GM23338 (cell line): ENCODE results near the gene TWIST2. TPM values are rescaled to one million over a fixed set of nuclear protein-coding genes. Genes with fewer than 3 reads are reported as not detected.

Source experiments
- ATAC-seq: fragments of 200-7000 bp; cut with Tn5 transposase; 3 replicates; pipeline ENCODE4 v1.9.1; 2020
- DNase-seq: peaks from one replicate; pipeline ENCODE4 v3.0.0-alpha.2; 2015; ENCODE audit warnings: low spot score
- H2AFZ ChIP-seq: fragments of 200-600 bp; sonication (generic); 2 replicates; pipeline ENCODE4 v1.8.0; 2016; ENCODE audit warnings: antibody characterized with exemption, mild to moderate bottlenecking, moderate library complexity
- H3F3A ChIP-seq: fragments of 200-600 bp; sonication (generic); replicated peaks from 2 replicates; pipeline ENCODE4 v1.8.0; 2017; ENCODE audit warnings: antibody characterized with exemption, mixed run types, low read depth
- H3K27ac ChIP-seq: fragments of 200-600 bp; sonication (generic); 2 replicates; pipeline ENCODE4 v1.6.1; 2016; ENCODE audit warnings: low read depth
- H3K27me3 ChIP-seq: fragments of 200-600 bp; sonication (generic); 2 replicates; pipeline ENCODE4 v1.8.0; 2016; ENCODE audit warnings: mild to moderate bottlenecking, mixed run types, moderate library complexity; ENCODE audit not compliant: insufficient read depth
- H3K36me3 ChIP-seq: fragments of 200-600 bp; sonication (generic); 2 replicates; pipeline ENCODE4 v1.8.0; 2016; ENCODE audit warnings: mild to moderate bottlenecking; ENCODE audit not compliant: insufficient read depth
- H3K4me1 ChIP-seq: fragments of 200-600 bp; sonication (generic); 2 replicates; pipeline ENCODE4 v1.8.0; 2016; ENCODE audit warnings: mild to moderate bottlenecking, moderate library complexity; ENCODE audit not compliant: insufficient read depth
- H3K4me2 ChIP-seq: fragments of 200-600 bp; sonication (generic); 2 replicates; pipeline ENCODE4 v1.7.1; 2017; ENCODE audit warnings: mixed run types
- H3K4me3 ChIP-seq: fragments of 200-600 bp; sonication (generic); 2 replicates; pipeline ENCODE4 v1.6.1; 2016; ENCODE audit warnings: mixed run types
- H3K79me2 ChIP-seq: fragments of 200-600 bp; sonication (generic); replicated peaks from 2 replicates; pipeline ENCODE4 v1.8.0; 2017; ENCODE audit warnings: mild to moderate bottlenecking; ENCODE audit not compliant: insufficient read depth
- H3K9me2 ChIP-seq: fragments of 200-600 bp; sonication (generic); 2 replicates; pipeline ENCODE4 v1.8.0; 2017; ENCODE audit not compliant: insufficient read depth
- H4K20me1 ChIP-seq: fragments of 200-600 bp; sonication (generic); replicated peaks from 2 replicates; pipeline ENCODE4 v1.8.0; 2017; ENCODE audit warnings: mild to moderate bottlenecking; ENCODE audit not compliant: insufficient read depth
- H3K27ac Mint-ChIP-seq: 2 replicates; pipeline ENCODE4 v1.8.0; 2020; ENCODE audit warnings: inconsistent platforms, mild to moderate bottlenecking, moderate library complexity, mixed read lengths
- H3K27me3 Mint-ChIP-seq: 3 replicates; pipeline ENCODE4 v1.8.0; 2022; ENCODE audit warnings: low read depth, mild to moderate bottlenecking, moderate library complexity, mixed read lengths, inconsistent platforms; ENCODE audit not compliant: insufficient read depth, poor library complexity
- H3K36me3 Mint-ChIP-seq: 3 replicates; pipeline ENCODE4 v1.8.0; 2021; ENCODE audit warnings: low read depth, mild to moderate bottlenecking, inconsistent platforms, moderate library complexity, mixed read lengths
- H3K4me1 Mint-ChIP-seq: 3 replicates; pipeline ENCODE4 v1.8.0; 2020; ENCODE audit warnings: mild to moderate bottlenecking, inconsistent platforms, mixed read lengths
- H3K4me3 Mint-ChIP-seq: 3 replicates; pipeline ENCODE4 v1.8.0; 2021; ENCODE audit warnings: moderate library complexity, mild to moderate bottlenecking, inconsistent platforms, mixed read lengths
- H3K9me3 Mint-ChIP-seq: 3 replicates; pipeline ENCODE4 v1.8.0; 2020; ENCODE audit warnings: moderate library complexity, mild to moderate bottlenecking, inconsistent platforms, mixed read lengths
- CREB1 ChIP-seq: fragments of 250-450 bp; sonication (Bioruptor Pico); IDR thresholded peaks from 2 replicates; pipeline ENCODE4 v1.5.0; 2020; ENCODE audit warnings: low read depth, mild to moderate bottlenecking, moderate library complexity
- CTCF ChIP-seq, 2 experiments: fragments of 200-600 bp in 1 of 2; sonication (generic) in 1 of 2; conservative IDR thresholded peaks; 2 replicates each; pipeline versions ENCODE4 v1.5.1 to v1.6.1; 2016 to 2017; ENCODE audit warnings: antibody characterized with exemption in 2 of 2, low read depth in 2 of 2, mild to moderate bottlenecking in 2 of 2, moderate library complexity in 1 of 2
- ETS1 ChIP-seq: IDR thresholded peaks from 2 replicates; pipeline ENCODE4 v1.6.1; 2016; ENCODE audit warnings: antibody characterized with exemption
- EZH2 ChIP-seq: fragments of 200-600 bp; sonication (generic); IDR thresholded peaks from one replicate; pipeline ENCODE4 v1.8.0; 2017; ENCODE audit warnings: antibody characterized with exemption, mild to moderate bottlenecking, low read depth; ENCODE audit not compliant: unreplicated experiment
- EZH2phosphoT487 ChIP-seq: fragments of 200-600 bp; sonication (generic); IDR thresholded peaks from one replicate; pipeline ENCODE4 v1.8.1; 2018; ENCODE audit warnings: antibody characterized with exemption; ENCODE audit not compliant: unreplicated experiment
- JUNB ChIP-seq: IDR thresholded peaks from one replicate; pipeline ENCODE4 v1.6.1; 2016; ENCODE audit warnings: antibody characterized with exemption; ENCODE audit not compliant: unreplicated experiment
- NANOG ChIP-seq: IDR thresholded peaks from 2 replicates; pipeline ENCODE4 v1.6.1; 2016; ENCODE audit warnings: antibody characterized with exemption, borderline replicate concordance
- POLR2AphosphoS5 ChIP-seq: IDR thresholded peaks from 2 replicates; pipeline ENCODE4 v1.6.1; 2016; ENCODE audit warnings: antibody characterized with exemption, low read depth
- REST ChIP-seq: IDR thresholded peaks from one replicate; pipeline ENCODE4 v1.6.1; 2018; ENCODE audit warnings: antibody characterized with exemption; ENCODE audit not compliant: unreplicated experiment
- STAT1 ChIP-seq: IDR thresholded peaks from one replicate; pipeline ENCODE4 v1.6.1; 2016; ENCODE audit warnings: antibody characterized with exemption; ENCODE audit not compliant: unreplicated experiment
- ZNF114 ChIP-seq: fragments of 250-450 bp; sonication (Bioruptor Pico); IDR thresholded peaks from 2 replicates; pipeline ENCODE4 v1.5.0; 2020; ENCODE audit warnings: mild to moderate bottlenecking, moderate library complexity
- ZNF331 ChIP-seq: fragments of 250-450 bp; sonication (Bioruptor Pico); IDR thresholded peaks from 2 replicates; pipeline ENCODE4 v1.5.0; 2020; ENCODE audit warnings: low read depth, mild to moderate bottlenecking, moderate library complexity
- ZNF462 ChIP-seq: fragments of 250-450 bp; sonication (Bioruptor Pico); IDR thresholded peaks from 2 replicates; pipeline ENCODE4 v1.5.0; 2020; ENCODE audit warnings: mild to moderate bottlenecking, moderate library complexity
- polyA plus RNA-seq: library from polyadenylated mRNA; unstranded; fragments of >200 nt; fragmentation: Nextera tagmentation; extraction: Ambion mirVana; gene quantifications from 2 replicates; pipeline ENCODE4 v1.2.1, GENCODE V29; 2016
- total RNA-seq: library from RNA; depleted of rRNA; stranded (reverse); fragments of >200 nt; shearing (Covaris generic); gene quantifications from 2 replicates; pipeline ENCODE4 v1.2.3, GENCODE V29; 2014

TWIST2 gene
- total and polyA plus RNA-seq, 2 experiments from 2014 or later: 7.0 to 12.5 TPM

- Histone ChIP-seq H2AFZ (no peak overlapping the region), H3K27ac (no peak overlapping the region), H3K4me3 (no peak overlapping the region), H3K36me3 (no peaks in the 10 kb centered on the region), H3K4me1 (no peaks in the 10 kb centered on the region), H3K27me3 (no peaks in the 10 kb centered on the region), H3F3A (no peaks in the 10 kb centered on the region), H3K4me2 (no peak overlapping the region), H3K79me2 (no peaks in the 10 kb centered on the region), H3K9me2 (0 out of 2 replicates have a peak, but pooled peaks cover 3% of the 10 kb centered on the region), H4K20me1 (no peaks in the 10 kb centered on the region)
- TF ChIP-seq ZNF462 (CRISPR knock-in tag): no peak
- TF ChIP-seq REST: no peak
- TF ChIP-seq JUNB: no peak
- TF ChIP-seq ZNF331 (CRISPR knock-in tag): no peak
- TF ChIP-seq ZNF114 (CRISPR knock-in tag): no peak
- TF ChIP-seq STAT1: no peak
- no peak for TF ChIP-seq EZH2
- TF ChIP-seq POLR2AphosphoS5: no peak
- no peak for TF ChIP-seq CTCF (conservative IDR thresholded peaks at IDR 0.05; ENCODE audit: low read depth in 2 of 2)
- no peak for TF ChIP-seq EZH2phosphoT487
- TF ChIP-seq NANOG: no peak
- no peak for TF ChIP-seq CREB1 (CRISPR knock-in tag)
- TF ChIP-seq ETS1: no peak
- no peak for ATAC-seq
- Mint-ChIP-seq H3K4me1 (no peaks in the 10 kb centered on the region), H3K4me3 (no peak overlapping the region), H3K9me3 (peaks cover 12% of the 10 kb centered on the region), H3K27me3 (peaks cover 11% of the 10 kb centered on the region), H3K36me3 (no peaks in the 10 kb centered on the region), H3K27ac (no peak overlapping the region)
- DNase-seq: no peak
Measured at GRCh38 chr2:238942726-238943300, 94.9 kb downstream of the TWIST2 start.
